OCI-LY3 (cell line): ENCODE measurements around the gene UBE2S.

Source experiments
- EZH2phosphoT487 ChIP-seq: fragments of 200-600 bp; shearing (Covaris generic); IDR thresholded peaks from 2 replicates; pipeline ENCODE4 v1.6.1; 2018; ENCODE audit warnings: antibody characterized with exemption, mixed run types, low read depth
- TF ChIP-seq, protein P1 (sequence below): fragments of 200-600, 300-600 bp; sonication (generic); IDR thresholded peaks from 2 replicates; pipeline ENCODE4 v1.5.1; 2014; ENCODE audit warnings: antibody characterized with exemption, low read length, low read depth

DNA sequence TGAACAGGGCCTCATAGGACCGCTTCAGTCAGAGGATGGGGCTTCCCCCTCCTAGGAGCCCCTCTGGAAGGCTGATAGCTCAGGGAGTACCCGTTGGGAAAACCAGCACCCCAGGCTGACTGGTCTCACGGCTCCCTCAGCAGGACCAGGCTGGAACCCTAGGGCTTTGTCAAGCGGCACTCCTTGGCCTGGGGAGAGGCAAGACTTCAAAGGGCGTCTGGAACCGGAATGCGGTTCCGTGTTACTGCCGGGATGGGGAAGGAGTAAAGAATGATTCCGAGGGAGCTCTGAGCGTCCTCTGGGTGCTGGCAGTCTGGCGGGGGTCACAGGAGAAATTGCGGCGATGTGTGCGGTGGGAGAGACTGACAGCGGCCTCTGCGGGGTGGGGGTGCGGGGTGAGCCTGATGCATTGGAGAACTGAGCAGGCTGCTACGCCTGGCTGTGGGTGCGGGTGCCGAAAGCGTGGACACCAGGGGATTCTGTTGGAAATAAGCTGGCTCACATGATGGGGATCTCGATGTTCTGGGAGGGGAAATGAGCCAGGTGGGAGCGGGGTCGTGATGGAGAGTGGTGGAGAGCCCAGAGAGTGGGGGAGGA, 54.9 kb downstream of the UBE2S start:
- TF ChIP-seq, protein P1, sequence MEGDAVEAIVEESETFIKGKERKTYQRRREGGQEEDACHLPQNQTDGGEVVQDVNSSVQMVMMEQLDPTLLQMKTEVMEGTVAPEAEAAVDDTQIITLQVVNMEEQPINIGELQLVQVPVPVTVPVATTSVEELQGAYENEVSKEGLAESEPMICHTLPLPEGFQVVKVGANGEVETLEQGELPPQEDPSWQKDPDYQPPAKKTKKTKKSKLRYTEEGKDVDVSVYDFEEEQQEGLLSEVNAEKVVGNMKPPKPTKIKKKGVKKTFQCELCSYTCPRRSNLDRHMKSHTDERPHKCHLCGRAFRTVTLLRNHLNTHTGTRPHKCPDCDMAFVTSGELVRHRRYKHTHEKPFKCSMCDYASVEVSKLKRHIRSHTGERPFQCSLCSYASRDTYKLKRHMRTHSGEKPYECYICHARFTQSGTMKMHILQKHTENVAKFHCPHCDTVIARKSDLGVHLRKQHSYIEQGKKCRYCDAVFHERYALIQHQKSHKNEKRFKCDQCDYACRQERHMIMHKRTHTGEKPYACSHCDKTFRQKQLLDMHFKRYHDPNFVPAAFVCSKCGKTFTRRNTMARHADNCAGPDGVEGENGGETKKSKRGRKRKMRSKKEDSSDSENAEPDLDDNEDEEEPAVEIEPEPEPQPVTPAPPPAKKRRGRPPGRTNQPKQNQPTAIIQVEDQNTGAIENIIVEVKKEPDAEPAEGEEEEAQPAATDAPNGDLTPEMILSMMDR: no peak
- no peak for TF ChIP-seq EZH2phosphoT487
